GM23248 (cell line): ENCODE results near the gene ZNF563. TPM values are rescaled to one million over a fixed set of nuclear protein-coding genes. Genes with fewer than 3 reads are reported as not detected.

Experiments
- DNase-seq: peaks from one replicate; pipeline ENCODE4 v3.0.0-alpha.2; 2015
- H2AFZ ChIP-seq: fragments of 200-600 bp; sonication (generic); 2 replicates; pipeline ENCODE4 v1.6.1; 2016; ENCODE audit warnings: antibody characterized with exemption
- H3F3A ChIP-seq: fragments of 200-600 bp; sonication (generic); 2 replicates; pipeline ENCODE4 v1.6.1; 2016; ENCODE audit warnings: mild to moderate bottlenecking, antibody characterized with exemption, mixed run types; ENCODE audit not compliant: insufficient read depth
- H3K27ac ChIP-seq: fragments of 200-600 bp; sonication (generic); 2 replicates; pipeline ENCODE4 v1.5.1; 2016; ENCODE audit warnings: mild to moderate bottlenecking
- H3K27me3 ChIP-seq: fragments of 200-600 bp; sonication (generic); replicated peaks from 2 replicates; pipeline ENCODE4 v1.6.1; 2016; ENCODE audit warnings: mild to moderate bottlenecking; ENCODE audit not compliant: insufficient read depth
- H3K36me3 ChIP-seq: fragments of 200-600 bp; sonication (generic); 2 replicates; pipeline ENCODE4 v1.6.1; 2016; ENCODE audit warnings: low read depth, mild to moderate bottlenecking
- H3K4me1 ChIP-seq: fragments of 200-600 bp; sonication (generic); 2 replicates; pipeline ENCODE4 v1.6.1; 2016; ENCODE audit warnings: mild to moderate bottlenecking; ENCODE audit not compliant: insufficient read depth
- H3K4me2 ChIP-seq: fragments of 200-600 bp; sonication (generic); one replicate; pipeline ENCODE4 v1.6.1; 2016; ENCODE audit warnings: mild to moderate bottlenecking; ENCODE audit not compliant: unreplicated experiment
- H3K4me3 ChIP-seq: fragments of 200-600 bp; sonication (generic); 2 replicates; pipeline ENCODE4 v1.5.1; 2016; ENCODE audit warnings: mild to moderate bottlenecking
- H3K79me2 ChIP-seq: fragments of 200-600 bp; sonication (generic); 2 replicates; pipeline ENCODE4 v1.6.1; 2016; ENCODE audit warnings: mild to moderate bottlenecking; ENCODE audit not compliant: insufficient read depth
- H3K9ac ChIP-seq: fragments of 200-600 bp; sonication (generic); 2 replicates; pipeline ENCODE4 v1.6.1; 2016; ENCODE audit warnings: mild to moderate bottlenecking
- H3K9me2 ChIP-seq: fragments of 200-600 bp; sonication (generic); 2 replicates; pipeline ENCODE4 v1.6.1; 2016; ENCODE audit warnings: mixed run types, mild to moderate bottlenecking, moderate library complexity; ENCODE audit not compliant: insufficient read depth
- H3K9me3 ChIP-seq: fragments of 200-600 bp; sonication (generic); one replicate; pipeline ENCODE4 v1.6.1; 2017; ENCODE audit warnings: low read depth
- H4K20me1 ChIP-seq: fragments of 200-600 bp; sonication (generic); 2 replicates; pipeline ENCODE4 v1.6.0; 2016; ENCODE audit not compliant: insufficient read depth
- EZH2 ChIP-seq: fragments of 200-600 bp; sonication (generic); IDR thresholded peaks from 2 replicates; pipeline ENCODE4 v1.6.1; 2018; ENCODE audit warnings: antibody characterized with exemption, mild to moderate bottlenecking; ENCODE audit not compliant: insufficient read depth, poor library complexity, severe bottlenecking
- EZH2phosphoT487 ChIP-seq: fragments of 200-600 bp; sonication (generic); IDR thresholded peaks from 2 replicates; pipeline ENCODE4 v1.6.1; 2018; ENCODE audit warnings: antibody characterized with exemption, moderate library complexity, mild to moderate bottlenecking, low read depth; ENCODE audit not compliant: insufficient read depth
- WGBS, 2 experiments: methylation state at CpG; one replicate each; pipeline ENCODE4 v1.1.6; 2015 to 2017; ENCODE audit warnings: low lambda C conversion rate in 2 of 2, low coverage in 1 of 2; ENCODE audit errors: missing lambda C conversion rate in 2 of 2; 5-methylcytosine and 5-hydroxymethylcytosine counted together
- in situ Hi-C: fragments of 300-500 bp; cut with MboI; formaldehyde crosslinking; loops from 2 replicates; pipeline ENCODE4 v1.15.0; 2020
- polyA plus RNA-seq: library from polyadenylated mRNA; unstranded; fragments of >200 nt; fragmentation: Nextera tagmentation; extraction: Ambion mirVana; gene quantifications from 2 replicates; pipeline ENCODE4 v1.2.1, GENCODE V29; 2016
- small RNA-seq: library from RNA; depleted of rRNA; stranded (forward); fragments of <200 nt; gene quantifications from one replicate; pipeline ENCODE3, GENCODE V24; 2014; ENCODE audit warnings: low read depth, low replicate concordance
- total RNA-seq: library from RNA; depleted of rRNA; stranded (reverse); fragments of >200 nt; shearing (Covaris generic); gene quantifications from 2 replicates; pipeline ENCODE4 v1.2.3, GENCODE V29; 2014; rRNA removed

ZNF563 gene
- total and polyA plus RNA-seq, 2 experiments from 2014 or later = 1.8 to 2.6 TPM

DNA sequence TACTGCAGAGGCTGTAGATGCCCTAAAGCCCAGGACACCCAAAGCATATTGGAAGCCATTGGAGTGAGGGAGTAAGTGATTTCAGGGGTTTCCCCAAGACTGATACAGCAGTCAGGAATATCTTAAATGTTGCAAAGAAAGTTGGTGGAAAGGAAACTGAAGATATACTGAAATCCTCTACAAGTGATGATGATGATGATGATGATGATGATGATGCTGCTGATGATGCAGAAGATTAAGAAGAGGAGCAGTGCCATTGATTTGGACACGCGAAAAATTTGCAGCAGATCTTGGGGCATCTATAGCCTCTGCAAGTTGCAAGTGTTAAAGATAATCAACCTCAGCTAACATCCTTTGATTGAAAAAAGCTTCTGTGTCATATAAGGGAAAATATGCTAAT lies 62.6 kb downstream of the ZNF563 start:
- TF ChIP-seq EZH2phosphoT487 = no peak
- TF ChIP-seq EZH2 = no peak
- H3F3A ChIP-seq = peaks cover 13% of the 10 kb centered on the region; the same call in 1 of the 2 replicates
- no peak overlapping the region for H3K9ac ChIP-seq
- no peaks in the 10 kb centered on the region for H3K4me1 ChIP-seq
- in situ Hi-C loops = no loop called here
- 98 to 100% methylated on average over 2 of the region's 2 CpGs for WGBS, 2 experiments
- no peaks in the 10 kb centered on the region for H4K20me1 ChIP-seq
- peaks cover 17% of the 10 kb centered on the region for H3K79me2 ChIP-seq
- DNase-seq = no peak
- no peaks in the 10 kb centered on the region for H3K9me2 ChIP-seq
- H3K4me2 ChIP-seq = no peak overlapping the region
- H3K36me3 ChIP-seq = peaks cover 65% of the 10 kb centered on the region
- peaks cover 25% of the 10 kb centered on the region for H3K9me3 ChIP-seq
- H3K4me3 ChIP-seq = no peak overlapping the region; the same call in 1 of the 2 replicates
- no peak overlapping the region for H3K27ac ChIP-seq
- no peaks in the 10 kb centered on the region for H3K27me3 ChIP-seq
- H2AFZ ChIP-seq = no peak overlapping the region

Small RNA genes within 50 kb of the gene (small RNA-seq; reads per million reads assigned to genes)
- not detected for gene RPS29P23

Other genes starting within 250 kb of the ZNF563 start
- 5.5 and 5.9 TPM in 2 replicates for gene ZNF20, start 193.3 kb downstream of the ZNF563 start, total RNA-seq
- gene ZNF20, start 193.3 kb downstream of the ZNF563 start, polyA plus RNA-seq = 1.3 and 2.1 TPM in 2 replicates
- gene ZNF625, start 176.9 kb downstream of the ZNF563 start, total RNA-seq = 3.2 and 7.2 TPM in 2 replicates
- 1.5 and 2.4 TPM in 2 replicates for gene ZNF625, start 176.9 kb downstream of the ZNF563 start, polyA plus RNA-seq
- 3.0 and 5.1 TPM in 2 replicates for gene ZNF136, start 170.5 kb downstream of the ZNF563 start, total RNA-seq
- 4.6 and 4.8 TPM in 2 replicates for gene ZNF136, start 170.5 kb downstream of the ZNF563 start, polyA plus RNA-seq
- gene ZNF44, start 38.8 kb downstream of the ZNF563 start, total RNA-seq = 5.5 and 6.1 TPM in 2 replicates
- gene ZNF44, start 38.8 kb downstream of the ZNF563 start, polyA plus RNA-seq = 6.4 and 7.2 TPM in 2 replicates
- gene ZNF442, start 32.0 kb upstream of the ZNF563 start, total RNA-seq = 2.1 and 3.6 TPM in 2 replicates
- 0.71 and 1.3 TPM in 2 replicates for gene ZNF442, start 32.0 kb upstream of the ZNF563 start, polyA plus RNA-seq
- gene ZNF799, start 67.6 kb upstream of the ZNF563 start, total RNA-seq = 1.8 and 2.5 TPM in 2 replicates
- gene ZNF799, start 67.6 kb upstream of the ZNF563 start, polyA plus RNA-seq = 1.8 and 2.2 TPM in 2 replicates
- 0.86 and 1.1 TPM in 2 replicates for gene ZNF443, start 107.4 kb upstream of the ZNF563 start, total RNA-seq
- 1.2 and 1.4 TPM in 2 replicates for gene ZNF443, start 107.4 kb upstream of the ZNF563 start, polyA plus RNA-seq
- 2.7 and 4.2 TPM in 2 replicates for gene ZNF709, start 151.2 kb upstream of the ZNF563 start, total RNA-seq
- 1.1 and 1.6 TPM in 2 replicates for gene ZNF709, start 151.2 kb upstream of the ZNF563 start, polyA plus RNA-seq
- 3.7 and 8.3 TPM in 2 replicates for gene ZNF564, start 217.8 kb upstream of the ZNF563 start, total RNA-seq
- gene ZNF564, start 217.8 kb upstream of the ZNF563 start, polyA plus RNA-seq = 5.1 and 5.6 TPM in 2 replicates